Endometrial microvascular endothelial cells (primary cell): ENCODE results near the gene CSNK2B. TPM values are rescaled to one million over a fixed set of nuclear protein-coding genes. Genes with fewer than 3 reads are reported as not detected.

Source experiments
- in situ Hi-C: cut with HindIII; loops from 2 replicates; pipeline ENCODE4 v1.10.0; 2017; ENCODE audit warnings: low sequenced_read_pairs, low pct_unique_long_range_greater_than_20kb; ENCODE audit errors: inconsistent ontology term
- total RNA-seq: library from RNA; depleted of rRNA; stranded (reverse); fragments of >200 nt; gene quantifications from one replicate; pipeline ENCODE4 v1.2.3, GENCODE V29; 2015; ENCODE audit errors: inconsistent ontology term

The CSNK2B gene
- total RNA-seq, result 271 TPM

DNA sequence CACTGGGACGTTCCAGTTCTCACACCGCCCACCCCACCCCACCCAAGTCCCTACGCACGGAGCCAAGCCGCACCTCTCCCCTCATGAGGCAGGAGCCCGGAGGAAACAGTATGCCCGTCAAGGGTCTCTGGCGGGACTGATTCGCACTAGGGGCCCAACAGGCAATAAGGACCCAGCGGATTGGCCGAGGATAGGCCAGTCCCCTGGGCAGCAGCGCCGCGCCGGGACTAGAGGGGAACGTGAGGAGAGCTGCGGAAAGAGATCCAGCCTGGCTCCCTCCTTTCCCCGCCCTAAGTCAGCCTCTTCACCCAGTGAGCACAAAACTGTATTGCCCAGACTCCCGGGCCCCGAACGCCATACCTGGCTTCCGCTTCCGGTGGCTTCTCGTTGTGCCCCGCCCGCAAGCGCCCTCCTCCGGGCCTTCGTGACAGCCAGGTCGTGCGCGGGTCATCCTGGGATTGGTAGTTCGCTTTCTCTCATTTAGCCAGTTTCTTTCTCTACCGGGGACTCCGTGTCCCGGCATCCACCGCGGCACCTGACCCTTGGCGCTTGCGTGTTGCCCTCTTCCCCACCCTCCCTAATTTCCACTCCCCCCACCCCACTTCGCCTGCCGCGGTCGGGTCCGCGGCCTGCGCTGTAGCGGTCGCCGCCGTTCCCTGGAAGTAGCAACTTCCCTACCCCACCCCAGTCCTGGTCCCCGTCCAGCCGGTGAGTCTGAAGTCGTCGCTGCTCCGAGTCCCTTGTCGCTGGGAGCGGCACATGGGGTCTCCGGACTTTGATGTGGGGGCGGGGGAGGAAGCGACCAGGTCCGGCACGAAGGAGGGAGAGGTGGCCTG is at the start of gene CSNK2B:
TSS of gene CSNK2B (plus strand) at position 580 of the 836 bp plus-strand sequence. CDS start 752 bp downstream, outside the sequence.
- in situ Hi-C loops, result no loop called here

DNA sequence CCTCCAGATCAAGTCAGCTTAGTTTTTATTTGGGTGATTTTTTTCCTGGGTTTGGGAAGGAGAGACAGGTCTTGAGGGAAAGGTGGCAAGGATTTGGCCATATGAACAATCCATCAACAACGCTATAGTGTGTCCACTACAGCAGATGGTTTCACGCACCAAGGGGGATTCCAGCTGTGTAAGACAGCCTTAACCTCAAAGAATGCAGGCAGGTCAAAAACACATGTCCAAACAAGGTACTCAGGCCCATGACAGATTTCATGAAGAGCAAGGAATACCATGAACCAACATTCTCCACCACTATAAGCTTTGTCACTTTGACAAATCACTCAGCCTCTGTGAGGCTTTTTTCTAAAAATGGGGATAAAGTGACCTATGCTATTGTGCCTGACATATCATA is 48.9 kb upstream of the CSNK2B start:
- in situ Hi-C loops, result no loop called here

DNA sequence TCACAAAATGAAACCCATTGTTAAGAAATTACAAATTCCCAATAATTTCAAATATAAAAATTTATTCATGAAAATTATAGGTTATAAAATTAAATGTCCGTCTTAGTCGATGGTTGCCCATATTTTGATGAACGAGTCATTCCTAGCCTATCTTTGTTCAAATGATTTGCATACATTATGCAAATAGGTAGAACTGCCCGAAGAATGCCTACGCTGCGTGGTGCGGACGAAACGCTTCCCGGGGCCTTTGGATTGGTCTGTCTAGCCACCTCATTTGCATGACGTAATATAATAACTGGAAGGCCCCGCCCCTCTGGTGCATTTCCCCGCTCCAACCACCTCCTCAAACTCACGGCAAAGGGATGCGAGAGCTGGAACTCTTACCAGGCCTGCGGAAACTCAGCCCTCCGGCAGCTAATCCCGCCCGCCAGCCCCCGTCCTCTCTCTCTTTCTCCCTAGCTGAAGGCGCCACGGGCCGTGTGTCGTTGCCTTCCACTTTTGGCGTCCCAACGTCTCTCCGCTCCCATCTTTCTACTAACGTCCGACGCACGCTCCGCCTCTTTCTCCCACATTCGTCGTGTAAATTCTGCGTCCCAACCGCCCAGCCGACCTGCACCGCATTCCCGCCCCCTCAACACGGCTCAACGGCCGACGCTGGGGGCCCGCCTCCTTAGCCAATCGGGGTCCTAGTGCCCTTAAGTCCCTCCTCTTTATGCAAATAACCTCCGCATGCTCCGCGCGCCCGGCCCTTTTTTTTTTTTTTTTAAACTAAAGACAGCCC is 45.9 kb upstream of the CSNK2B start:
- in situ Hi-C loops, result no loop called here

DNA sequence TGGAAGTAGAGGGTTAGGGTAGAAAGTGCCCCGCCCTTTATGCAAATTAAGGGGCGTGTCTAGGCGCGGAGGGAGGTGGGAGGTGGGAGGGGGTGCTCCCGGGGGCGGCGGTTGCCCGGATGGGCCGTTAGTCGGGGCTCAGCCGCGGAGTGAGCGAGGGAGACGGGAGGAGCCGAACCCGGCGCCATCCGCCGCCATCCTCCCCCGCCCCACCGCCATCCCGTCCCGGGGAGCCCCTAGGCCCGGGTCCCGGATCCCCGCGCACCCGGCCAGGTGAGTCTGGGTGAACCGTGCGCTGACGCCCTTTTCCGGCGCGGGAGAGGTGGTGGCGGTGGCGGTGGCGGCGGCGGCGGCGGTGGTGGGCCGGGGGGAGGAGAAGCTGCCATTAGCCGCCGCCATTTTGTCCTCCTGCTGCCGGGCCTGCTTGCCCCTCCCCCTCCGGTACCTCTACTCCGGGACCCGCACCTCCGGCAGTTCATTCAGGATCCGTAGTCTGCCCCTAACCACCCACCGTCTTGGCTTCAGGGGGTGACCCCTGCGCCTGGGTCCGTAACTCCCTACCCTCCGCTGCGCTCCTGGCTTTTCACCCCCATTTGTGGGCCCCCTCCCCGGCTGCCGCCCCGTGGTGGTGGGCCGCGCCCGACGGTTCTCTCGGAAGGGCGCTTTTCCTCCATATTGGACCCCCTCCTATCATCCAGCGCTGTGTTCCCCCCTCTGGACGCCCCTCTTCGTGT is 45.1 kb upstream of the CSNK2B start, which contains the start of gene PRRC2A:
TSS of gene PRRC2A (plus strand) at position 130 of the 734 bp plus-strand sequence. CDS start 2,075 bp downstream, outside the sequence.
- in situ Hi-C loops, result no loop called here

DNA sequence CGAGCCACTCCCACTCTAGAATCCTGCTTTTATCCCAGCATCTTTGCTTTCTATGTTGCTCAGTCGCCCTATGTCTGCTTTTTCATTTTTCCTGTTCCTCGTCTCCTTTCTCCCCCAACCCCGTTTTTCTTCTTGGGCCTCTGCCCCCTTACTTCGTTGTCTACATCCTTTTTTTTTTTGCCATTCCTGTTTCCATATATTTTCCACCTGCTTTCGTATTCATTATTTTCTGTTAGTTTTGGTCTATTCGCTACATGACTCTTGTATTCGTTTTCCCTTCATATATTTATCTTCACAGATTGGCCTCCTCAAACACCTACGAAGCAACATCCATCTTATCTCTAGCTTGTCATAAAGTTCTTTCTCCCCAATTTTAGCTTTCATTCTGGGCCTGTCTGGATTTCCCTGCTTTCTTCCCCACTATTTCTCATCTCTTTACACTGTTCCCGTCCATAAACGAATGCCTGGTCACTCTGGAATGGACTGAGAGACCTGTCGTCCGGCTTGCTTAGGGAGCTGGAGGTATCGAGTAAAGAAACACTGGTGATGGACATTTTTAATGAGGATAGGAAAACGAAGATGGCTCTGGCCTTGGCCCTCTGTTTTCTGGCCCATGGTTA is 44.5 kb upstream of the CSNK2B start:
- in situ Hi-C loops, result no loop called here

DNA sequence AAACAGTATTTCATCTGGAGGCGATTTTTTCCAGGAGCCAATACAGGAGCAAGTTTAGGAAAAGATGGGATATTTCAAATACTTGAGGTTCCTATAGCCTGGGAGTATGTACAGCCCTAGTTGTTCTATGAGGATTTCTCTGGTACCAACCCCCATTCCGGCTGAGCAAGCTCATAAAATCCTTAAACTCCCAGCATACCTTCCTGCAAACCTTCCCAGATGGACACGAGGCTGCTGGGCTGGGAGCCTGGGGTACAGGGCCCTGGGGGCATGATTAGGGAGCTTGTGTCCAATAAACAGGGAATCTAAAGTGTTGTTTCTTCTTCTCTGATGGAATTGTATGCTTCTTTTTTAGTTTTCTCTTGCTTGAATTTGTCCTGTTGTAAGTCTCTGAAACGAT is 43.9 kb upstream of the CSNK2B start:
- in situ Hi-C loops, result no loop called here

DNA sequence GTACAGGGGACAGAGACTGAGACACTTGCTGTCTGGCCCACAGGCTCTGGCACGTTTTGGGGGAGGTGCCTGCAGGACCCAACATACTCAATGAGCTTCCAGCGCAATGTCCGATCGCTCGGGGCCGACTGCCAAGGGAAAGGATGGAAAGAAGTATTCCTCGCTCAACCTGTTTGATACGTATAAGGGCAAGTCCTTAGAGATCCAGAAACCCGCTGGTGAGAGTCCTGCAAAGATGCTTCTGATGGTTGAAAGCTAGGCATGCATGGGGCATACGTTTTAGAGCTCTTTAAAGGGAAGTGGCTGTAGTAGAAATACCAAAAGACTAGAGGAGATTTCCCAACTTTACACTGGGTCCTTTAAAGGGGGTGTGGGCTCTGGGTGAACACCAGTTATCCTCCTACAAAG is 43.2 kb upstream of the CSNK2B start:
- in situ Hi-C loops, result no loop called here

DNA sequence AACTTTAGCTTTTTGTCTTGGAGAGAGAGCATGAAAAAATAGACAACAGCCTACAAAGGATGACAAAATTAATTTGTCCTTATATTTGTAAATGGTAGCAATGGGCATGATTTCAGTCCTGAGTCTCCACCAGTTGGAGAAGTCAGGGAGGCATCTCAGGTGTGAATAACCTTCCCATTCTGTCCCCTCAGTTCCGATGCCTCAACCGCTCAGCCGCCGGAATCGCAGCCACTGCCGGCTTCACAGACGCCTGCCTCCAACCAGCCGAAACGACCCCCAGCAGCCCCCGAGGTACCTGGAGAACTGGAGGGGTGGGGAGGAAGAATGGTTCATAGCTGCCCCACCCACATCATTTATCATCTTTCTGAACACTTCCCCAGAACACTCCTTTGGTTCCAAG is 41.8 kb upstream of the CSNK2B start:
- in situ Hi-C loops, result no loop called here

DNA sequence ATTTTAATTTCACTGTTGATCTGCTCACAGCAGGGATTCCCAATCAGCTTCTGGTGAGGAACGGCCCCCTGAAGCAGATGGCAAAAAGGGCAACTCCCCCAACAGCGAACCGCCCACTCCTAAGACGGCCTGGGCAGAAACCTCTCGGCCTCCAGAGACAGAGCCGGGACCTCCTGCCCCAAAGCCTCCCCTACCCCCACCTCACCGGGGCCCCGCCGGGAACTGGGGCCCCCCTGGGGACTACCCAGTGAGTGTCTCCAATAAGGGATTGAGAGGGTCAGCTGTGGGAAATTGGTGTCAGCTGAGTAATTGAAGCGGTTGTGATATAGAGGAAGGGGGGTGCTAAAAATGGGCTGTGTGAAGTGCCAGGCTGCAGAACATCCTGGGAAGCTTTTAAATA is 38.9 kb upstream of the CSNK2B start:
- in situ Hi-C loops, result no loop called here

DNA sequence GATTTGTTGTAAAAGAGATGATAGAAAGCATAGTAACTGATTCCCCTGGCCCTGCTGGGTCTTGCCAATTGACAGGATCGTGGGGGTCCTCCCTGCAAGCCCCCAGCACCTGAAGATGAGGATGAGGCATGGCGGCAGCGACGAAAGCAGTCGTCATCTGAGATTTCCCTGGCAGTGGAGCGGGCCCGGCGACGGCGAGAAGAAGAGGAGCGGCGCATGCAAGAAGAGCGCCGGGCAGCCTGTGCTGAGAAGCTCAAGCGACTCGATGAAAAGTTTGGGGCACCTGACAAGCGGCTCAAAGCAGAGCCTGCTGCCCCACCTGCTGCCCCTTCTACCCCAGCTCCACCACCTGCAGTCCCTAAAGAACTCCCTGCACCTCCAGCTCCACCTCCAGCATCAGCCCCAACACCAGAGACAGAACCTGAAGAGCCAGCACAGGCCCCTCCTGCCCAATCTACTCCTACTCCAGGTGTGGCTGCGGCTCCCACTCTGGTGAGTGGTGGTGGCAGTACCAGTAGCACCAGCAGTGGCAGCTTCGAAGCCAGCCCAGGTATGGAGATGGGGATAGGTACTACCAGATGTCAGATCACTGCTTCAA is 38.1 kb upstream of the CSNK2B start:
- in situ Hi-C loops, result no loop called here

DNA sequence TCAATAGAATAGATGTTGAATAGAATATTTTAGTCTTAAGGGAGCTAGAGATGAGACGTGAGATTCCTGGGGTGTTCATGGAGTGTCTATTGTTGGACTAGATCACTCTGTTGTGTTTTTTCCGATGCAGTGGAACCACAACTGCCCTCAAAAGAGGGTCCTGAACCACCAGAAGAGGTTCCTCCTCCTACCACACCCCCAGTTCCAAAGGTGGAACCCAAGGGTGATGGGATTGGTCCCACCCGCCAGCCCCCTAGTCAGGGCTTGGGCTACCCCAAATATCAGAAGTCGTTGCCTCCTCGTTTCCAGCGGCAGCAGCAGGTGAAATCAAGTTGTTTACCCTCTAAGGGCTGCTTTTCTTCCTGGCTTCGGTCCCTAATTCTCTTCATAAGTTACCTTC is 36.9 kb upstream of the CSNK2B start:
- in situ Hi-C loops, result no loop called here

DNA sequence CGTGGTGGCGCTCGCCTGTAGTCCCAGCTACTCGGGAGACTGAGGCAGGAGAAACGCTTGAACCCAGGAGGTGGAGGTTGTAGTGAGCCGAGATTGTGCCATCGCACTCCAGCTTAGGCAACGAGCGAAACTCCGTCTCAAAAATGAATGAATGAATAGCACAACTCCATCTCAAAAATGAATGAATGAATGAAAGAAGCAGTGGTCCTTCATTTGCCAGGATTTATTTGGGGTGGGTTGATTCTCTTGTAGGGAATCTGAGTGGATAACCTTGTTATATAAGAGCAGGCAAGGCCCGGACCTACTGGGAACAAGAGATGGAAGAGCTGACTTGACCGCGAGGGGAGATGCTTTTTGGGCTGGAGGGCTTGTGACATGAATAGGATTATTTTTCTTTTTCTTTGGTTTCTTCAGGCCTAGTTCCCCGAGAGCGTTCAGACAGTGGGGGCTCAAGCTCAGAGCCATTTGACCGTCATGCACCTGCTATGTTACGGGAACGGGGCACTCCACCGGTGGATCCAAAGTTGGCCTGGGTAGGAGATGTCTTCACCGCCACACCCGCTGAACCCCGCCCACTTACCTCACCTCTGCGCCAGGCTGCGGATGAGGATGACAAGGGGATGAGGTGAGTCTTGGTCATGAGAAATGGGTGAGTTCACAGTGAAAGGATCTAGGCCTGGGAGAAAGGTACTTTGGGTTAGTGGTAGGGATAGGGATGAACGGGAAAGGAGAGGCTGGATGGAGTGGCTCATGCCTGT is 35.5 kb upstream of the CSNK2B start:
- in situ Hi-C loops, result no loop called here

DNA sequence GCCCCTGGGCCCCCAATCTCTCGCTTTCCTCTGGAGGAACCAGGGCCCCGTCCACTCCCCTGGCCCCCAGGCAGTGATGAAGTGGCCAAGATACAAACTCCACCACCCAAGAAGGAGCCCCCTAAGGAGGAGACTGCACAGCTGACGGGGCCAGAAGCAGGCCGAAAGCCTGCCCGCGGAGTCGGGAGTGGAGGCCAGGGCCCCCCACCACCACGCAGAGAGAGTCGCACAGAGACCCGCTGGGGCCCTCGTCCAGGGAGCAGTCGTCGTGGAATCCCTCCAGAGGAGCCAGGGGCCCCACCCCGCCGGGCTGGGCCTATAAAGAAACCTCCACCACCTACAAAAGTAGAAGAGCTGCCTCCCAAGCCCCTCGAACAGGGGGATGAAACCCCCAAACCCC is 34.7 kb upstream of the CSNK2B start:
- in situ Hi-C loops, result no loop called here

DNA sequence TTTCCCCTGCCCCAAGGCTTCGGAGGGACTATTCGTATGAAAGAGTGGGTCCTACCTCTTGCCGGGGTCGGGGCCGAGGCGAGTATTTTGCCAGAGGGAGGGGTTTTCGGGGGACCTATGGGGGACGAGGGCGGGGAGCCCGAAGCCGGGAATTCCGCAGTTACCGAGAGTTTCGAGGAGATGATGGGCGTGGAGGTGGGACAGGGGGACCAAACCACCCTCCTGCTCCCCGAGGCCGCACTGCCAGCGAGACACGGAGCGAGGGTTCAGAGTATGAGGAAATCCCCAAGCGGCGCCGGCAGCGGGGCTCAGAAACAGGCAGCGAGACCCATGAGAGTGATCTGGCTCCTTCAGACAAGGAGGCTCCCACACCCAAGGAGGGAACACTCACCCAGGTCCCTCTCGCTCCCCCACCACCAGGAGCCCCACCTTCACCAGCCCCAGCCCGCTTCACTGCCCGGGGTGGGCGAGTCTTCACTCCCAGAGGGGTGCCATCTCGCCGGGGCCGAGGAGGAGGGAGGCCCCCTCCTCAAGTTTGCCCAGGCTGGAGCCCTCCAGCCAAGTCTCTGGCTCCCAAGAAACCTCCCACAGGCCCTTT is 34.1 kb upstream of the CSNK2B start:
- in situ Hi-C loops, result no loop called here

DNA sequence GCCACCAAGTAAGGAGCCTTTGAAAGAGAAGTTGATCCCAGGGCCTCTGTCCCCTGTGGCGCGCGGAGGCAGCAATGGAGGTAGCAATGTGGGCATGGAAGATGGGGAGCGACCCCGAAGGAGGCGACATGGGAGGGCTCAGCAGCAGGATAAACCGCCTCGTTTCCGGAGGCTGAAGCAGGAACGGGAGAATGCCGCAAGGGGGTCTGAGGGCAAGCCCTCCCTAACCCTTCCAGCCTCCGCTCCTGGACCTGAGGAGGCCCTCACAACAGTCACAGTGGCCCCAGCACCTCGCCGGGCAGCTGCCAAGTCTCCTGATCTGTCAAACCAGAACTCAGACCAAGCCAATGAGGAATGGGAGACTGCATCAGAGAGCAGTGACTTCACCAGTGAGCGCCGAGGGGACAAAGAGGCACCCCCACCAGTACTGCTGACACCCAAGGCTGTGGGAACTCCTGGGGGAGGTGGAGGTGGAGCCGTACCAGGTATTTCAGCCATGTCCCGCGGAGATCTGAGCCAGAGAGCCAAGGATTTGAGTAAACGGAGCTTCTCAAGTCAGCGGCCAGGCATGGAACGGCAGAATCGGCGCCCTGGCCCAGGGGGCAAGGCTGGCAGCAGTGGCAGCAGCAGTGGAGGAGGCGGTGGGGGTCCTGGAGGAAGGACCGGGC is 33.5 kb upstream of the CSNK2B start:
- in situ Hi-C loops, result no loop called here

DNA sequence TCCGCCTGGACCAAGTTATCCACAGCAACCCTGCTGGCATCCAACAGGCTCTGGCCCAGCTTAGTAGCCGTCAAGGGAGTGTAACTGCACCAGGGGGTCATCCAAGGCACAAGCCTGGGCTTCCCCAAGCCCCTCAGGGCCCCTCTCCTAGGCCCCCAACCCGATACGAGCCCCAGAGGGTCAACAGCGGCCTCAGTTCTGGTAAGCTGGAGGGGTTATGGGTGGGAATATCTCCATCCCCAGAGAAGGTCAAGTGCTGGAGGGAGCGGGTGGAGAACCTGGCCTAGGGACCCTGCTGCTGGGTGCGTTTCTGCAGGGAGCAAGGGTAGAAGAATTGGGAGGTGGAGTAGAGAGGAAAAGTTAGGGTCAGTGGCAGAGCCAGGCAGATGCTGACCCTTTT is 32.4 kb upstream of the CSNK2B start:
- in situ Hi-C loops, result no loop called here

DNA sequence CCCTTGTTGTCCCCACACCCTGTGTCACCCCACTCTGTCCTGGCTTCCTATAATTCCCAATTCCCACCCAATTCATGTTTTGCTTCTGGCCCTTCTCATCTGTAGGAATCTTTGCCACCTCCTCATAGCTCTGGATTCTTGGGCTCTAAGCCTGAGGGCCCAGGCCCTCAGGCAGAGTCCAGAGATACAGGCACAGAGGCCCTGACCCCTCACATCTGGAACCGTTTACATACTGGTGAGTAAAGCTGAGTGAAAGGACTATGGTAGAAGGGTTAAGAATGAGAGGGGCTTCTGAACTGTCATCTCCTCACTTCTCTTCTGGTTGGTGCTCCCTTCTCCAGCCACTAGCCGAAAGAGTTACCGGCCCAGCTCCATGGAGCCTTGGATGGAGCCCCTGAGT is 31.7 kb upstream of the CSNK2B start:
- in situ Hi-C loops, result no loop called here
